Skeletal muscle cell (primary cell): ENCODE measurements around the gene NLRP11.

Experiments
- DNase-seq: peaks from one replicate; pipeline ENCODE4 v3.0.0-alpha.2; 2010; ENCODE audit warnings: low read depth
- H3K4me3 ChIP-seq: 2 replicates; pipeline ENCODE4 v1.5.1; 2011; ENCODE audit warnings: low read depth, mild to moderate bottlenecking, control low read depth, low read length, moderate library complexity

NLRP11 gene

GRCh38 chr19:55831846-55832245, at the start of gene NLRP11:
Gene NLRP11 (minus strand): TSS chr19:55831999. CDS start chr19:55818174, 13,825 bp downstream.
- no peak for DNase-seq

GRCh38 chr19:55877211-55877610, 45.4 kb upstream of the NLRP11 start:
- no peak for DNase-seq
- H3K4me3 ChIP-seq = no peak overlapping the region

More at GRCh38 chr19:55831846-55832245, at the start of gene NLRP11:
- no peak within 1 kb of the TSS for H3K4me3 ChIP-seq

DNA sequence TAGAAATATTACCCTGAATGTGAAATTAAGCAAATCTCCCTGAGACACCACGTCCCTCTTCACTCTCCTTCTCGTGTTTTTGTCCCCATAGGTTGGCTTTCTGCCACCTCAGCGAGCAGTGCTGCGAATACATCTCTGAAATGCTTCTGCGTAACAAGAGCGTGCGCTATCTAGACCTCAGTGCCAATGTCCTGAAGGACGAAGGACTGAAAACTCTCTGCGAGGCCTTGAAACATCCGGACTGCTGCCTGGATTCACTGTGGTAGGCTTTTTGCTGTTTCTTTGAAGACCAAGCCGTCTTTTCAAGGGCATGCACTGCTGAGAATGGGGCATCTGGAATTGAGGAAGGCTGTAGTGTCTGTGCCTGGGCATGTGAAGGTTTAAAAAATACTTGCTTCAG, 38.9 kb upstream of the NLRP11 start:
- no peak overlapping the region for H3K4me3 ChIP-seq
- no peak for DNase-seq

GRCh38 chr19:55867101-55867500, 35.3 kb upstream of the NLRP11 start:
- no peak for DNase-seq
- H3K4me3 ChIP-seq = no peak overlapping the region

GRCh38 chr19:55866521-55866920, 34.7 kb upstream of the NLRP11 start:
- no peak for DNase-seq
- no peak overlapping the region for H3K4me3 ChIP-seq

GRCh38 chr19:55858969-55859368, 27.2 kb upstream of the NLRP11 start:
- H3K4me3 ChIP-seq = no peak overlapping the region
- DNase-seq = no peak

GRCh38 chr19:55858401-55858800, 26.6 kb upstream of the NLRP11 start:
- no peak for DNase-seq
- no peak overlapping the region for H3K4me3 ChIP-seq

DNA sequence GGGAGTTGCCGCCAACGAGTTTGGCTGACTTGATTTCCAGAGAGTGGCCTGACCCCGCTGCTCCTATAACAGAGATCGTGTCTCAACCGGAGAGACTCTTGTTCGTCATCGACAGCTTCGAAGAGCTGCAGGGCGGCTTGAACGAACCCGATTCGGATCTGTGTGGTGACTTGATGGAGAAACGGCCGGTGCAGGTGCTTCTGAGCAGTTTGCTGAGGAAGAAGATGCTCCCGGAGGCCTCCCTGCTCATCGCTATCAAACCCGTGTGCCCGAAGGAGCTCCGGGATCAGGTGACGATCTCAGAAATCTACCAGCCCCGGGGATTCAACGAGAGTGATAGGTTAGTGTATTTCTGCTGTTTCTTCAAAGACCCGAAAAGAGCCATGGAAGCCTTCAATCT, 26.2 kb upstream of the NLRP11 start:
- H3K4me3 ChIP-seq = no peak overlapping the region
- DNase-seq = no peak

GRCh38 chr19:55857149-55857548, 25.4 kb upstream of the NLRP11 start:
- DNase-seq = no peak
- no peak overlapping the region for H3K4me3 ChIP-seq

DNA sequence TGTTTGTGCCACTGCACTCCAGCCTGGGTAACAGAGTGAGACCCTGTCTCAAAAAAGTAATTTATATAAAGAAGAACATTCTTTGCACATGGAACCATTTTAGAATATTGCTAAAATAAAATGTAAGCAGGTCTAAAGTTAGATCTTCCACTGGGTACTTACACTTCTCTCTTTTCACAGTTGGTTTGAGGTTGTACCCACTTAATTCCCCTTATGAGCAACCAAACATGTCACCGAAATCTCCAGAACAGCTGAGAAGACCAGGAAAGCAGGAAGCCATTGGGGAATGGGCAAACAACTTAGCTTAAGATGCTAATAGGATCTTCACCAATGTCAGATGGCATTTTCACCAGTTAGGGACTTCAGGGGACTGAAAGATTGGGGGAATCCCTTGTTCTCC, 23.4 kb upstream of the NLRP11 start:
- DNase-seq = no peak
- H3K4me3 ChIP-seq = no peak overlapping the region

- DNase-seq = no peak
Measured at GRCh38 chr19:55838906-55839305, 7.1 kb upstream of the NLRP11 start.

GRCh38 chr19:55838251-55838650, 6.5 kb upstream of the NLRP11 start:
- H3K4me3 ChIP-seq = no peak overlapping the region
- no peak for DNase-seq

More at GRCh38 chr19:55838906-55839305, 7.1 kb upstream of the NLRP11 start:
- no peak overlapping the region for H3K4me3 ChIP-seq

GRCh38 chr19:55836340-55836739, 4.5 kb upstream of the NLRP11 start, which contains the start of gene NLRP4:
Gene NLRP4 (plus strand): TSS chr19:55836540. CDS start chr19:55852081, 15,541 bp downstream.
- H3K4me3 ChIP-seq = no peak within 1 kb of the TSS
- DNase-seq = no peak

DNA sequence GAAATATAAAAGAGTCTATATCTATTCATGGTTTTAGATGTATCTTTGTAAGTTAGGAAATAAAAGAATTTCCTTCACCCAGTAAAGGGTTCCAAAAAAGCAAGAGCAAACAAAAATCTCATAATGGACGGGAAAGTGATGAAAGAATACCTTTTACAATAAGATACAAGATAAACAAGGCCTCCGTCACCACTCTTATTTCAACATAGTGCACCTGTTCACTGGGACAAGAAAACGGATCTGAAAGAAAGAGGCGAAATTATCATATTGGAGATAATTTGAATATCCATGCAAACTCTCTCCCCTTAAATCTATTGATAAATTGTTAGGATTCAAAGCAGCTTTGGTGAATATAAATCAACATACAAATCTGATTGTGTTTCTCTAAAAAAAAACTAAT, 877 bp upstream of the NLRP11 start:
- DNase-seq = no peak

GRCh38 chr19:55830656-55831055, 1.1 kb downstream of the NLRP11 start:
- no peak for DNase-seq
- H3K4me3 ChIP-seq = no peak overlapping the region

More for the DNA sequence above, 877 bp upstream of the NLRP11 start:
- no peak overlapping the region for H3K4me3 ChIP-seq

DNA sequence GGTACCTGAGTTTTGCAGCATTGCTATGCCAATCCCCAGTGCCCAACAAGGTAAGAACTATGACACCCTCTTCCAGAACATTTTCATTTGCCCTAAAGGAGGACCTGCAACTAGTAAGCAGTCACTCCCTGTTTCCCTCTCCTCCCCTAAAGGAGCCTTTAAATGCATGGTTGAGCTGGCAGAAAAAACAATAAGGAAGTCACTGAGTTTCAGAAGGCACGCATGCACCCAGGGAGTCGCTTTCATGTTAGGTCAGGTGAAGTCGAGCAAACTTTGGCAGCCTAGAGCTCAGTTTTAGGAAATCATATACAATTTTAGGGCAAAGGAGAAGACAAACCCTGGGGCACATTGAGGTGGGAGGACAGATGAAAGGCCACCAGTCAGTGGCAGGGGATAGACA, 11.8 kb downstream of the NLRP11 start:
- DNase-seq = no peak
- no peak overlapping the region for H3K4me3 ChIP-seq

DNA sequence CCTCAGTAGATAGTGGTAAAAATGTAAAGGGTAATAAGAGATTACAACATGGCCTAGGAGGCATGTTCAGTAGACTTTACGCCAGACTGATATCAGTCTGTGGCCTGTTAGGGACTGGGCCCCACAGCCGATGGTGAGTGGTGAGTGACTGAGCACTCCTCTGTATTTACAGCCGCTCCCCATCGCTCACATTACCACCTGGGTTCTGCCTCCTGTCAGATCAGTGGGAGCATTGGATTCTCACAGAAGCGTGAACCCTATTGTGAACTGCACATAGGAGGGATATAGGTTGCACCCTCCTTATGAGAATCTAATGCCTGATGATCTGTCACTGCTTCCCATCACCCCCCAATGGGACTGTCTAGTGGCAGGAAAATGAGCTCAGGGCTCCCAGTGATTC, 17.9 kb downstream of the NLRP11 start:
- no peak overlapping the region for H3K4me3 ChIP-seq
- no peak for DNase-seq

- DNase-seq = no peak
- H3K4me3 ChIP-seq = no peak overlapping the region
Measured at GRCh38 chr19:55812449-55812848, 19.4 kb downstream of the NLRP11 start.

- H3K4me3 ChIP-seq = no peak overlapping the region
- DNase-seq = no peak
Measured at GRCh38 chr19:55811340-55811739, 20.5 kb downstream of the NLRP11 start.

DNA sequence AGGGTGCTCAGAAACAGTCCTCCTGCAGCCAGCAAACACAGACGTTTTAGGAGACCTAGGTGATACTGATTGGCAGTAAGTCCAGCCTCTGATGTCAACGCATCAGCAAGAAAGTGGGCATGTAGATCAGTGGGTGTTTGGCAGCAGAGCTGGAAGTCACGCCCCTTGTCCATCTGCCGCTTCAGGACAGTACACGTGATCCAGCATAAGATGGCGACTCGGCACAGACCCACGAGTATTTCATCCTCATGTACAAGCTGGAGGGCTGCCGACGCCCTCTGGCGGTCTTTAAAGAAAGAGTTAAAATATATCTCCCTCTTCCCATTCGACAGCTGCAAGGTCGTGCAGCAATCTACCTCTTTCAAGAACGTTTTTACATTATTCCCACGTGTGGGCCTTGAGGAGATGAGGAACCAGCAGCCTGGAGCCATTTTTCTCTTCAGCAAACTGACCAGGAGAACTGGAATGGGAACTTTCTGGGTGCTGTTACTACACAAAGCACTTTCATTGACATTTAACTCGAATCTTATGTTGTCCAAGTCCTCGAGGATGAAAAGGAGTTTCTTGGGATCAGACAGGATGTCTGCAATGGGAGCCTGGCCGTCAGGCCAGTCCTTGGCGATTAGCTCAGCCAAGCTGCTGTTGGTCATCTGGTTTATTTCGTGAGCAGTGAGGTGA, 22.3 kb downstream of the NLRP11 start:
- no peak for DNase-seq
- no peak overlapping the region for H3K4me3 ChIP-seq

- no peak overlapping the region for H3K4me3 ChIP-seq
- no peak for DNase-seq
Measured at GRCh38 chr19:55802281-55802680, 29.5 kb downstream of the NLRP11 start.

DNA sequence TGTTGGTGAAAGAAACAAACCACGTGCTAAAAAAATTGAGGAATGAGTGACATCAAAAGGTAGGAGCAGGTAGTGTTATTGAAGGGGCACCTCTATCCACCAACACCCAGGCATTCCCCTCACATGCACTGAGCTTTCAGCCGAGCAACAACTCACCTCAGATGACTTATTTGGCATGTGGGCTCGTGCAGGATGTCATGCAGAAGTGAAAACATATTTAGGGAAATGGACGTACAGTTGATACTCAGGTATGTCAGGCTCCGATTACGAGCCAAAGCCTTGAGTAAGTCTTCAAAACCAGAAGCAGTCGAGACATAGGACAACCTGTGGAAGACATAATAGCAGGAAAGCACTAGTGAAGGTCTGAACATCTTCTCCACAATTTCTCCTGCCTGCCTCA, 30.4 kb downstream of the NLRP11 start:
- H3K4me3 ChIP-seq = no peak overlapping the region
- DNase-seq = no peak
